ENCODE results near the gene PPA1.
"Not testable (repeated sequence)": the region's sequence is repeated elsewhere in the genome, so short reads cannot be mapped to it uniquely, and the experiment has no call there.

The PPA1 gene

DNA sequence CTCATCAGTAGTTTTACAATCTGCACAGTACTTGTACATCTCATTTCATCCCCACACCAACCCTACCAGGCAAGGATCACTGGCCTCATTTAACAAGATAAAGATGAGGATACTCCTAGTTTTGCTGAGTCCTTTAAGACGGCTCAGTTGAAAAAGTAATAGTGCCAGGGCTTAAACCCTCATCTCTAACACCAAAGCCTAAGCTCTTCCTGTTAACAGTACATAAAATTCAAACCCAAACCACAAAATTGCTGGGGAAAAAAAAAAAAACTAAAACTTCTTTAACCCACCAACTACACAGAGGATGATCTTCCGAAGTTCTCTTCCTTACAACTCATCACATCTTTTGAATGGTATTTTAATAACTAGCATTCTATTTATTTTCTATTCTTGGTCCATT, 64.2 kb downstream of the PPA1 start:
- no peak for DNase-seq (ENCODE audit: low read depth)

DNA sequence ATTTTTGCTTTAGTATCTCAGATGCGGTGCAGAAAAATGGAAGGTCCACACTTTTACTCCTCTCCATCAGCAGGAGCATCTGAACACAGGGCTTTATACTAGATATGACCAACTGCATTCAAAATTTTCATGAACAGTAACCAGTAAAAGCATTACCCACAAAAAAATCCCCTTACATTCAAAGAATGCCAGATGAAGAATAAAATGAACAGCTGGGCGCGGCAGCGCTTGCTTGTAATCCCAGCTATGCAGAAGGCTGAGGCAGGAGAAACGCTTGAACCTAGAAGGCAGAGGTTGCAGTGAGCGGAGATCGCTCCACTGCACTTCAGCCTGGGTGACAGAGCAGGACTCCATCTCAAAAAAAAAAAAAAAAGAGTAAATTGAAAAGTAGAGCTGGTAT, 66.0 kb downstream of the PPA1 start:
- no peak for DNase-seq (ENCODE audit: low read depth)

- no peak for DNase-seq (ENCODE audit: low read depth)
Observed at GRCh38 chr10:70166394-70166793, 66.8 kb downstream of the PPA1 start.

GRCh38 chr10:70164163-70164562, 69.1 kb downstream of the PPA1 start:
- DNase-seq (ENCODE audit: low read depth), result no peak

GRCh38 chr10:70163448-70163847, 69.8 kb downstream of the PPA1 start:
- no peak for DNase-seq (ENCODE audit: low read depth)

GRCh38 chr10:70162892-70163201, 70.4 kb downstream of the PPA1 start:
- DNase-seq (ENCODE audit: low read depth), result peak; percentile 41

GRCh38 chr10:70162151-70162891, 70.9 kb downstream of the PPA1 start:
- no peak for DNase-seq (ENCODE audit: low read depth)

- no peak for DNase-seq (ENCODE audit: low read depth)
Observed at GRCh38 chr10:70160798-70161197, 72.4 kb downstream of the PPA1 start.

- DNase-seq (ENCODE audit: low read depth), result not testable (repeated sequence)
Observed at GRCh38 chr10:70159366-70159765, 73.9 kb downstream of the PPA1 start.

DNA sequence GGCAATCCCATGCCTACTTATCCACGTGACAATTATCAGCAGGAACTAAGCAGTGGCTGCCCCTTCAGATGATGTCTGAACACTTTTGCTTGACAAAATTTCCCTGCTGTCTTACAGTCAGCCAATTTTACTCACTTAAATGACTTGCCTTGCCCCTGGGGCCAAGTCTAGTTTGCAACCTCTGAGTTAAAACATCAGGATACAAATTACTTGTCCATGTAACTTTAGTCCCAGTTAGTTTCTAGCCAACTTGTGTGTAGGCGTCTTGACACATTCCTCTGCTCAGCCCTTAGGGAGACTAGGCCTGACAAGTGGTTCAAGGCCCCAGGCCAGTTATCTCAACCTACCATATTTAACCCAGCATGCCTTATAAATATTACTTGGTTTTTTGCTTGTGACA, 75.1 kb downstream of the PPA1 start:
- no peak for DNase-seq (ENCODE audit: low read depth)

- DNase-seq (ENCODE audit: low read depth), result no peak
Observed at GRCh38 chr10:70155255-70155838, 77.9 kb downstream of the PPA1 start.

Data from T-helper 22 cell (primary cell).